GM19239 (cell line): ENCODE data around the gene CD83.
"Not testable (repeated sequence)": the region's sequence is repeated elsewhere in the genome, so short reads cannot be mapped to it uniquely, and the experiment has no call there.

Experiments
- DNase-seq: peaks from one replicate; pipeline ENCODE4 v3.0.0; 2011; ENCODE audit warnings: low spot score; ENCODE audit not compliant: insufficient read length
- FAIRE-seq: peaks from 2 replicates; lab custom pipeline; 2011; peaks lifted over from hg19 to GRCh38; lab: Jason Lieb, UNC

Gene CD83

GRCh38 chr6:14143305-14143704 is 25.7 kb downstream of the CD83 start:
- FAIRE-seq = no peak

GRCh38 chr6:14144678-14145113 is 27.1 kb downstream of the CD83 start:
- FAIRE-seq (peak; percentile 67), DNase-seq (peak; percentile 78)

More at GRCh38 chr6:14143305-14143704, 25.7 kb downstream of the CD83 start:
- no peak for DNase-seq

DNA sequence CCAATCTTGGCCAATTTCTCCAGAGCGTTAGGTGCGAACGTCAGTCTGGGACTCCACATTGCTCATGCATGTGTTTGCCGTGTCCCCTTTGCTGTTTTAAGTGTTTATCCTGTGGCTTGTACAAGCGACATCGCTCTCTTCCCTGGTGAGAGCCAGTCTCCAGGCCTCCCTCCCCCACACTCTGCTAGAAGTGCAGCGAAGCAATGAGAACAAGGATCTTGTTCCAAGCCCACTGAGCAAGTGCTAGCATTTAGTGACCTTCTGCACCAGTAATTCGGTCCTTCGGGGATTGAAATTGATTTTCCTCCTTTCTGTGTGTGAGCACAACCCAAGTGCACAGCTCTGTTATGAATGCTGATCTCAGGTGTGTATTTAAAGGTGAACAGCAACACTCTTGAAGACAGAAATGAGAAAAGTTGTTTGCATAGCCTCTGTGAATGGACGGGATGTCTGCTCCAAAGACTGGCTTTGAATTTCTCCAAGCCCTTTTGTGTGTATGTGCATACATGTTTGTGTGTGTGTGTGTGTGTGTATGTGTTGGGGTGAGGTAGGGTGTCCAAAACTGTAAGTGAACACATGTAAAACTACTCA is 29.0 kb downstream of the CD83 start:
- FAIRE-seq (no peak), DNase-seq (no peak)

DNA sequence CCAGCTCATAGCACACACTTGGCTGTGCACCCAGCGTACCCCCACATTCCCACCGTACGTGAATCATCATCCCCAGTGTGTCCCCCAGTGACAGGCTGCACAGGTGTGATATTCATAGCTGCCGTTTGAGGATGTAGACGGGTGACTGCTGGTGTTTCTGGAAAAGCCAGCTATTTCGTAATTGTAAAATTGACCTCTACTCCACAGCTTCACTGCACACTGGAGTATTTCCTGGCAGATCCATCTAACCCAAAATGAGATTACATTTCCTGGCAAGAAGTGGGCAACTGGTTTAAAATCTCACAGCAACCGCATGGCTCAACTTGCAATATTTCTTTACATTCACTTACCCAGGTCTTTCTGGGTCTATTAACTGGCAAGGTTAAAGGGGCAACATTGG is 30.3 kb downstream of the CD83 start:
- no peak for FAIRE-seq
- no peak for DNase-seq

GRCh38 chr6:14148471-14148870 is 30.9 kb downstream of the CD83 start:
- FAIRE-seq = no peak

DNA sequence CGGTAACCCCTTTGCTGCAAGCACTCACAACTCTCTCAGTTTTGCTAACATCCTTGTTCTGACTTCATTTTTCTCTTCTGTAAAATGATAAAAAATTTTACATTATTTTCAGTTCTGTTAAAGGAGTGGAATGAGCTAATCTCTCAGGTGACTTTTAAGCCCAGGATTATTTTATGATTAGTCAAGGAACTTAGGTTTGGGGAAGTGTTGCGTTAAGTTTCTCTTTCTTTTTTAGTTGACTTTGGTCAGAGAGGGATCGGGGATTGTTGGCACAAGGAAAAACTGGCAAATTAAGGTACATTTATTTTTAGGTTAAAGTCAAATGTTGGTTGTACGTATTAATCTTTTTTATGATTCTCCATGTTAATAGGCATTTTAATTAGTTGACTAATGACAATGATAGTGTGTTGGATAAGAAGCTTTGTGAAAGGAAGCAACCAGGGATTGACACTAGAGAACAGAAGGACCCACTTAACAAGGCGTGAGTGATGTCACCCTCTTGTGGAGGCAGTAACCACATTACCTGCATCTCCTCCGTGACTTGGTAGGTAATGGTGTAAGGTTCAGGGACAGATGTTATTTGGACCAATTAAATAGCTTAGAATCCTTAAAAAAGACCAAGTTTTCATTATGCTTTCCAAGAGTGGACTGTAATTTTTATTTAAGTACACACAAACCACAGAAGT is 31.6 kb downstream of the CD83 start:
- no peak for DNase-seq
- no peak for FAIRE-seq

More at GRCh38 chr6:14148471-14148870, 30.9 kb downstream of the CD83 start:
- no peak for DNase-seq

DNA sequence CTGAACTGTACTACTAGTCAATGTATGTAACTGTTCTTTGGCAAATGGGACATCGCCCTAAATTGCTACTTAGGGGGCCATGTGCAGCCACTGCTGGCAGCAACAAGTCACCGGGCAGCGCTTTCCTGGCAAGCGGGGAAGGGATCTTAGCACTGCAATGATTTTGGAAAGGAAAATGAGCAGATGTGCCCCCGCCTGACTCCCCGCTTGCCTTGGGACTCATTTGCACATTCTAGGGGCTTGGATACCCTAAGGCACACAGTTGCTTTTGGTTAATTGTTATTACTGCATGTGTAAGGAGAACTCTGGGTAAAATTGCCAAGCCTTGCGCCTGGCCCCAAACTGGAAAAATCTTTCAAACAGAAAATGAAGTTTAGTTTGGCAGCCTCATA is 32.2 kb downstream of the CD83 start:
- FAIRE-seq (no peak), DNase-seq (no peak)

- DNase-seq, FAIRE-seq: not testable (repeated sequence)
These were observed 33.7 kb downstream of the CD83 start for GRCh38 chr6:14151300-14151699.

GRCh38 chr6:14151773-14152172 is 34.2 kb downstream of the CD83 start:
- FAIRE-seq (no peak), DNase-seq (no peak)

GRCh38 chr6:14153228-14153627 is 35.7 kb downstream of the CD83 start:
- no peak for FAIRE-seq
- no peak for DNase-seq

GRCh38 chr6:14159090-14159489 is 41.5 kb downstream of the CD83 start:
- FAIRE-seq = no peak

DNA sequence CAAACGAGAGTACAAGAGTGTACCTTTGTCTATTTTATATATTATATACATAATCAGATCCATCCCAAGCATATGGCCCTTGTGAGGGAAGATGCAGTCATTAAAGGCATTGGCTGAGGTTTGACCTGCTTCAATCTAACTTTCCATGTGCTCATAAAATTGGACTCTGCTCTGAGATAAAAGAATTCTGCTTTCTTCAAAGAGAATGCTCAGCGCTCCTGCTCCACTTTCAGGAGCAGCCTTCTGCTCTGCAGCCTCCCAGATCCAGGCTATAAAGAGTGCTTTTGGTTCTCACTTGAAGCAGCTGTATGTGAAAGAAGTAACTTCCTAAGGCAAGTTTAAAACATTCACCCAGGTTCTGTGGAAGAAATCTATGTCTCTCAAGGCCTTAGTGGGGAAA is 45.3 kb downstream of the CD83 start:
- DNase-seq (no peak), FAIRE-seq (no peak)

More at GRCh38 chr6:14159090-14159489, 41.5 kb downstream of the CD83 start:
- no peak for DNase-seq

DNA sequence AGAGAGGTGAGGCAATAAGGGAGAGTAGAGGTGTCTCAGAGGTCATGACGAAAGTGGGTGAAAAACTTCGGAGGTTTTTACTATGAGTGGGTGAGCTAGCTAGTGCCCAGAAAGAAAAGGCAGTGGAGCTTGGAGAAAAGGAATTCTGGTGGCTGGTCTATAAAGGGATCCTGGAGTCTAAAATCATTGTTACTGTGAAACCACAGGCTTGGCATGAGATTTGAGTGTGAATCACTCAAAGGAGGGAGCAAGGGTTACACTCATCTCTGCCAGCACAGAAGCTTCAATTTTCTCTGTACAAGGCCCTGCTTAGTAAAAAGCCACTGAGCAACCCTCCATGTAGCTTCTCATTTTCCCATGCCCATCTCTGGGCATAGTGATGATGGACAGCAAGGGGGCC is 47.5 kb downstream of the CD83 start:
- no peak for DNase-seq

GRCh38 chr6:14166839-14167238 is 49.3 kb downstream of the CD83 start:
- FAIRE-seq (no peak), DNase-seq (no peak)

More for the DNA sequence above, 47.5 kb downstream of the CD83 start:
- no peak for FAIRE-seq

GRCh38 chr6:14170128-14170527 is 52.6 kb downstream of the CD83 start:
- no peak for DNase-seq
- no peak for FAIRE-seq

GRCh38 chr6:14172562-14172961 is 55.0 kb downstream of the CD83 start:
- FAIRE-seq = no peak

DNA sequence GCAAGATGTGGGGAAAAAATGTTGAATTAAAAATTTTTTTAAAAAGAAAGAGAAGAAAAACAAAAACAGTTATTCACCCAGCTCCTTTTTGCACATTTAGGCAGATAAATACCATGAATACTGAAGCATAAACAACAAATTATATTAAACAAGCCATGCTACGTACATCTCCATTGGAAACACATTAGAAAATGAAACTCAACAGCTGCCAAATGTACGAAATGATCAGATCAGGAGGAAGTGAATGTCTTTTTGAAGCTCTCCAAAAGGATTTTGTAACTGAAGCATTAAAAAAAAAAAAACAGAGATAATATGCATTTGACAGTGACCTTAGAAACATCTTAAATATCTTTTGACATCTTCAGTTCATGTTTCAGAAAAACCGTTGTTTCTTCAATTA is 56.7 kb downstream of the CD83 start:
- DNase-seq = no peak
- FAIRE-seq = no peak

More at GRCh38 chr6:14172562-14172961, 55.0 kb downstream of the CD83 start:
- no peak for DNase-seq

GRCh38 chr6:14174996-14175395 is 57.4 kb downstream of the CD83 start:
- FAIRE-seq (no peak), DNase-seq (no peak)

- FAIRE-seq (no peak), DNase-seq (no peak)
These were observed 58.9 kb downstream of the CD83 start for GRCh38 chr6:14176429-14176828.

DNA sequence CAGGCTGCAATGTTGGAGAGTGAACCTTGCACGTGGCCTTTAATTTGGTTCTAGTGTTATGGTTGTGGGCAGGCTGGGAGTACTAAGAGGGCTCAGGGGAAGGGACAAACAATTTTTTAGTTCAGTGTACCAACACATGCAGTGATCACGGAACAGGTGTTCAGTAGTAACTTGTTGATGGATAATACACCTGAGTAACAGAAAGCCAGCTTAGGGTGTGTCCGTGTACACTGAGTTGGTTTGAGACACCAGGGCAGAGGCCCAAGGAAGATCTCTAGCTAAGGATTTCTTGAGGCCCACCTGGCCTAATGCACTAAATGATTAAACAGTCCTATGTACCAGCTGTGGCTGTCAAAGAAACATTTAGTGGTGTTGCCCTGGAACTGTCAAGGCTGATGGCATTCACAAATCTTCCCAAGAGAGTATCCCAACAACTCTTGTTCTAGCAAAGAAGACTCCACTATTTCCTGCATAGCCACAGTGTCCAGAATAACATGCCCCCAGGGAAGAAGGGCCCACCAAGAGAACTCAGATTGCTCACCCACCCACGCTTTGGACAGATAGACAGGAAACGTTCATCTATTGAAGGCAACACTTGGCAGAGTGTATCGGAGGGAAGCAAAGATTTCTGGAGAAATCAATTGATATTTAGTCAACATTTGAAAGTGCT is 60.0 kb downstream of the CD83 start:
- no peak for FAIRE-seq
- DNase-seq = no peak

DNA sequence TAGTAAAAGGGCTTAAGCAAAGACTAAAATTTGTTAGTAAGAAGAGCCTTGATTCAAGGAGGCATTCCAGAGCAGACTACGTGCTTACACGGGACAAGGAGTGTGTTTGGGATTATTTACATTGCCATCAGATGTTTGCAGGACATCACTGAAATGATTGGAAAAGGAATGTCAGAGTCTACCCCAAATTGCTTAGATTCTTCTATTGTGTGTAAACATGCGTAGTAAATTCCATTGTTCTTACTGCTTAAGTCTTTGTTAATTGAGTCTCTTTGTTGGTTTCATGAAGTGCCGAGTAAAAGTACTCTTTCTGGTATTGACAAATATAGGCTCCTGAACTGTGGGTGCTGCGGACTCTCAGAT is 60.5 kb downstream of the CD83 start:
- DNase-seq = no peak

More for the DNA sequence above, 60.5 kb downstream of the CD83 start:
- FAIRE-seq = no peak
